GM19035 (cell line): ENCODE data around the gene SLC35F2.
A peak's percentile ranks its signal among the peaks of the same experiment; 100 is the strongest.
"Not testable (repeated sequence)": the region's sequence is repeated elsewhere in the genome, so short reads cannot be mapped to it uniquely, and the experiment has no call there.

Experiments
- ATAC-seq: cut with Tn5 transposase; IDR thresholded peaks from one replicate; pipeline ENCODE4 v1.9.1; 2021; ENCODE audit not compliant: unreplicated experiment

Gene SLC35F2

GRCh38 chr11:107791343-107792048 lies 67.1 kb downstream of the SLC35F2 start:
- no peak for ATAC-seq

DNA sequence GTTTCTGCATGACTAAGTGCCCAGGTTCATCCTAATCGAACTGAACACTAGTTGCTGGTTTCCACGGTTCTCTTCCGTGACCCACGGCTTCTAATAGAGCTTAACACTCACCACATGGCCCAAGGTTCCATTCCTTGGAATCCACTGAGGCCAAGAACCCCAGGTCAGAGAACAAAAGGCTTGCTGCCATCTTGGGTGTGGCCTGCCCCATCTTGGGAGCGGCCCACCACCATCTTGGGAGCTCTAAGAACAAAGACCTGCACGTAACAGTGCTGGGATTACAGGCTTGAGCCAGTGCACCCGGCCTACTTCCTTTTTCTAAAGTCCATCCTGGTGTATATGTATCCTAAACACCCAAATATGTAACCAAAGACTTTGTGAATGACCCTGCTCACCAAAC lies 68.8 kb downstream of the SLC35F2 start:
- ATAC-seq, result no peak

GRCh38 chr11:107787733-107788132 lies 70.9 kb downstream of the SLC35F2 start:
- no peak for ATAC-seq

GRCh38 chr11:107785401-107785800 lies 73.2 kb downstream of the SLC35F2 start:
- no peak for ATAC-seq

GRCh38 chr11:107783121-107783520 lies 75.5 kb downstream of the SLC35F2 start:
- no peak for ATAC-seq

GRCh38 chr11:107780775-107781174 lies 77.8 kb downstream of the SLC35F2 start:
- ATAC-seq, result no peak

GRCh38 chr11:107780136-107780535 lies 78.5 kb downstream of the SLC35F2 start:
- ATAC-seq, result no peak

GRCh38 chr11:107778839-107779517 lies 79.6 kb downstream of the SLC35F2 start:
- ATAC-seq, result no peak

DNA sequence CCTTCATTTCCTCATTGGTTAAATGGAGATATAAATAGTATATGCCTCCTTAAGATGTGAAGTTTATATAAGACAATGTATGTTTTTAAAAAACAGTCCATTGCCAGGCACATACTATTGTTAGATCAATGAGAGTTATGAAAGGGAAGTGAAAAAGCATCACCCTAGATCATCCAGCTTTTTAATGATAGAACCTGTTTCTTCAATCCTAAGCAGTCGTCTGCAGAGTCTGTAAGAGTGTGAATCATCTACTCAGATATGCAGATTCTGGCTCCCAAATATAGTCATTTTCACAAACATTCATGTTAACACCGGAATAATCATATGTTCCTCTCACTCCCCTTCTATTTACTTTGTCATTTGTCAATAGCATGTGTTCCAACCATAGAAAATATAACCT lies 81.5 kb downstream of the SLC35F2 start:
- no peak for ATAC-seq

DNA sequence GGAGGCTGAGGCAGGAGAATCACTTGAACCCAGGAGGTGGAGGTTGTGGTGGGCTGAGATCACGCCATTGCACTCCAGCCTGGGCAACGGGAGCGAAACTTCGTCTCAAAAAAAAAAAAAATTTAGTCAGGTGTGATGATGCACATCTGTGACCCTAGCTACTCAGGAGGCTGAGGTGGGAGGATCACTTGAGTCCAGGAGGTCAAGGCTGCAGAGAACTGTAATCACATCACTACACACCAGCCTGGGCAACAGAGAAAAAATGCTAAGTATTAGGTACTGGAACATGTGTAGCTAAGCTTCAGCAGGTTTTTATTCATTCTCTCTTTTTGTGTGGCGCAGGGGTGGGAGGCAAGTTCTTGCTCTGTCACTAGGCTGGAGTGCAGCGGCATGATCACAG lies 82.5 kb downstream of the SLC35F2 start:
- ATAC-seq, result no peak

- ATAC-seq, result peak; percentile 22
Observed at GRCh38 chr11:107770551-107770951, 88.0 kb downstream of the SLC35F2 start.

GRCh38 chr11:107769189-107769588 lies 89.4 kb downstream of the SLC35F2 start:
- no peak for ATAC-seq

- not testable (repeated sequence) for ATAC-seq
Observed at GRCh38 chr11:107758719-107759355, 99.8 kb downstream of the SLC35F2 start.

GRCh38 chr11:107757661-107758060 lies 100.9 kb downstream of the SLC35F2 start:
- ATAC-seq, result no peak

DNA sequence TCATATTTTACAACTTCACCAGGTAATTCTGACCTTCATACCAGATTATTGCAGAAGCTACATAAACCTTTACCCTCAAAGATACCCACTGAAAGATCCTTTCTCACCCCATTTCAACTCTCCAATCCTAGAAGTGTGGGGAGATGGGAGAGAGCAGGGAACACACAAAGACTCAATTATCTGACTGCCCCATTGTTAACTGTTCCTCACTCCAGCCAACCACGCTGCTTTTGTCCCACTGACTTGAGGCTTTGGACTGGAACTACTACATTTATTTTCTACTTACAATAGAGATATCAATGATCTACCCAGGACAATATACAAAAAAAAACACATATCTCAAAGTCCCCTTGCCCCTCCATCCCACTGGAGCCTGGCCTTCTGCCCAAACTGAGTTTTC lies 102.0 kb downstream of the SLC35F2 start:
- ATAC-seq, result no peak

GRCh38 chr11:107752949-107753822 lies 105.4 kb downstream of the SLC35F2 start:
- ATAC-seq, result no peak

DNA sequence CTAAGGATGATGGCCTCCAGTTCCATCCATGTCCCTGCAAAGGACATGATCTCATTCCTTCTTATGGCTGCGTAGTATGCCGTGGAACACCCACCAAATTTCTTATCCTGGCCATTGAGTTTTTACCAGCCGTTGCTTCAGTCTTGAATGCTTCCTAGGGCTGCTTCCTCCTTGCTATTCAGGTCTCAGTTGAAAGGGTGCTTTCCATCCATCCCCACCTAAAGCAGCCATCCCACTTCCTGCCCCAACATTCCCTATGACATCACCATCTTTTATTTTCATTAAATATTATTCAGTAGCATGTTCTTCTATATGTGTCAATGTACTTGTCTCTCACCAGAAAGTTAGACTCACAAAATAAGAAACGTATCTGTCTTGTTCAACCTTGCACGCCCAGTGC lies 106.1 kb downstream of the SLC35F2 start:
- ATAC-seq, result no peak

GRCh38 chr11:107751082-107751481 lies 107.5 kb downstream of the SLC35F2 start:
- ATAC-seq, result no peak

- no peak for ATAC-seq
Observed at GRCh38 chr11:107750313-107750712, 108.3 kb downstream of the SLC35F2 start.

- no peak for ATAC-seq
Observed at GRCh38 chr11:107747622-107748021, 111.0 kb downstream of the SLC35F2 start.

GRCh38 chr11:107744736-107745135 lies 113.9 kb downstream of the SLC35F2 start:
- no peak for ATAC-seq
